GM12878 (cell line): Measurements from ENCODE around the gene TEX22. TPM values are rescaled to one million over a fixed set of nuclear protein-coding genes. Genes with fewer than 3 reads are reported as not detected.

Experiments
- ATAC-seq: fragments of 200-7000 bp; cut with Tn5 transposase; 3 replicates; pipeline ENCODE4 v1.9.1; 2020; ENCODE audit warnings: mild to moderate bottlenecking, moderate library complexity
- BruUV-seq: library from RNA; stranded (reverse); fragments of 400-500 nt; replicated peaks from 2 replicates; lab custom pipeline; 2021; lab: Mats Ljungman, UMichigan
- CTCF ChIA-PET: fragments of 300-600 bp; sonication (Branson Sonifier 250); formaldehyde crosslinking; extraction: SDS; loops from one replicate; lab custom pipeline; 2021; ENCODE audit warnings: inconsistent platforms; lab: Yijun Ruan, JAX
- POLR2A ChIA-PET: fragments of 350-600 bp; formaldehyde crosslinking; extraction: SDS; loops from one replicate; lab custom pipeline; 2021; ENCODE audit warnings: inconsistent platforms; lab: Charles Lee
- RAD21 ChIA-PET: fragments of 300-600 bp; sonication (Branson Sonifier 250); formaldehyde crosslinking; loops from one replicate; lab custom pipeline; 2023; ENCODE audit warnings: antibody characterized with exemption; ENCODE audit not compliant: unreplicated experiment; lab: Charles Lee
- SMC1A ChIA-PET: fragments of 300-600 bp; sonication (Branson Sonifier 250); formaldehyde crosslinking; loops from one replicate; lab custom pipeline; 2023; ENCODE audit not compliant: unreplicated experiment, uncharacterized antibody; lab: Charles Lee
- DNase-seq: peaks from one replicate; pipeline ENCODE4 v3.0.0-alpha.2; 2011; ENCODE audit warnings: low read depth, low spot score
- FAIRE-seq: peaks from 3 replicates; lab custom pipeline; 2011; peaks lifted over from hg19 to GRCh38; lab: Jason Lieb, UNC
- H2AFZ ChIP-seq: 2 replicates; pipeline ENCODE4 v1.6.0; 2011; ENCODE audit warnings: low read depth, low read length, control low read depth; ENCODE audit not compliant: control insufficient read depth
- H3K27ac ChIP-seq: 2 replicates; pipeline ENCODE4 v1.5.1; 2011; ENCODE audit warnings: control low read depth; ENCODE audit not compliant: control insufficient read depth, insufficient read depth
- H3K27me3 ChIP-seq, 2 experiments: replicated peaks in 1 of 2; 2 replicates each; pipeline versions ENCODE4 v1.6.0 to v1.6.1; 2011; ENCODE audit warnings: low read length in 1 of 2; ENCODE audit not compliant: control insufficient read depth in 2 of 2, insufficient read depth in 2 of 2
- H3K36me3 ChIP-seq, 2 experiments: 2 replicates each; pipeline ENCODE4 v1.5.1; 2011; ENCODE audit warnings: low read length in 1 of 2; ENCODE audit not compliant: control insufficient read depth in 2 of 2, insufficient read depth in 2 of 2
- H3K4me1 ChIP-seq: 2 replicates; pipeline ENCODE4 v1.6.1; 2011; ENCODE audit warnings: mild to moderate bottlenecking, low read length, moderate library complexity, mixed read lengths; ENCODE audit not compliant: control insufficient read depth, insufficient read depth
- H3K4me2 ChIP-seq: 2 replicates; pipeline ENCODE4 v1.6.0; 2011; ENCODE audit warnings: control low read depth; ENCODE audit not compliant: control insufficient read depth, insufficient read depth
- H3K4me3 ChIP-seq: fragments of 200-600 bp; sonication (generic); 2 replicates; pipeline ENCODE4 v1.5.1; 2016
- H3K79me2 ChIP-seq: 2 replicates; pipeline ENCODE4 v1.6.0; 2011; ENCODE audit warnings: low read length; ENCODE audit not compliant: control insufficient read depth, insufficient read depth
- H3K9ac ChIP-seq: 2 replicates; pipeline ENCODE4 v1.8.0; 2011; ENCODE audit warnings: low read length, control low read depth, mixed read lengths; ENCODE audit not compliant: control insufficient read depth, insufficient read depth
- H3K9me3 ChIP-seq: replicated peaks from 3 replicates; pipeline ENCODE4 v1.5.1; 2011; ENCODE audit warnings: mild to moderate bottlenecking, low read length; ENCODE audit not compliant: control insufficient read depth, insufficient read depth
- H4K20me1 ChIP-seq: 2 replicates; pipeline ENCODE4 v1.6.0; 2011; ENCODE audit not compliant: control insufficient read depth, insufficient read depth
- CBX3 ChIP-seq: fragments of 200-600 bp; sonication (generic); IDR thresholded peaks from 2 replicates; pipeline ENCODE4 v1.6.1; 2016; ENCODE audit warnings: low read depth, borderline replicate concordance
- CREB1 ChIP-seq: IDR thresholded peaks from 2 replicates; pipeline ENCODE4 v1.6.1; 2012; ENCODE audit warnings: low read depth, mild to moderate bottlenecking, inconsistent platforms
- CREM ChIP-seq: IDR thresholded peaks from 2 replicates; pipeline ENCODE4 v1.6.1; 2014; ENCODE audit warnings: antibody characterized with exemption, low read depth
- NFYB ChIP-seq: IDR thresholded peaks from 2 replicates; pipeline ENCODE4 v1.6.1; 2011; ENCODE audit warnings: low read depth, mild to moderate bottlenecking, low read length, improper control_type of control experiment, moderate library complexity; ENCODE audit not compliant: insufficient read depth
- PAX5 ChIP-seq: IDR thresholded peaks from 2 replicates; pipeline ENCODE4 v1.6.1; 2011; ENCODE audit warnings: low read depth, low read length, borderline replicate concordance
- RUNX3 ChIP-seq: IDR thresholded peaks from 2 replicates; pipeline ENCODE4 v1.6.1; 2012; ENCODE audit warnings: low read length, inconsistent platforms
- SREBF2 ChIP-seq: IDR thresholded peaks from 2 replicates; pipeline ENCODE4 v1.6.1; 2012; ENCODE audit warnings: mild to moderate bottlenecking, low read length
- SUZ12 ChIP-seq: fragments of 200-600 bp; sonication (generic); IDR thresholded peaks from one replicate; pipeline ENCODE4 v1.6.1; 2018; ENCODE audit warnings: antibody characterized with exemption, mild to moderate bottlenecking; ENCODE audit not compliant: unreplicated experiment
- WGBS: methylation state at CpG from one replicate; pipeline ENCODE4 v1.1.6; 2016; ENCODE audit warnings: low lambda C conversion rate; ENCODE audit not compliant: insufficient replicate concordance, insufficient coverage; ENCODE audit errors: missing lambda C conversion rate; 5-methylcytosine and 5-hydroxymethylcytosine counted together
- in situ Hi-C: fragments of 300-500 bp; cut with MboI; formaldehyde crosslinking; loops from 9 replicates; pipeline ENCODE4 v1.14.3; 2018; ENCODE audit warnings: mixed read lengths
- intact Hi-C: fragments of 100-400 bp; cut with micrococcal nuclease; formaldehyde crosslinking; loops from one replicate; pipeline ENCODE4 v1.14.2; 2022; ENCODE audit not compliant: unreplicated experiment
- polyA plus RNA-seq, 11 experiments: library from polyadenylated mRNA; depleted of rRNA in 4 of 11; unstranded in 6 of 11; stranded (reverse) in 5 of 11; fragments of >200 nt; fragmentation: Nextera tagmentation in 4 of 11; fragmentation: Illumina TruSeq in 1 of 11; extraction: Ambion mirVana in 4 of 11; extraction: Trizol in 1 of 11; gene quantifications; 1 replicate in 1 of 11; 2 replicates in 10 of 11; pipeline versions ENCODE4 v1.2.1 to v1.2.3, GENCODE V29; 2011 to 2016; ENCODE audit warnings: inconsistent platforms in 2 of 11, missing spikeins in 2 of 11, low read depth in 1 of 11
- total RNA-seq, 4 experiments: library from RNA; depleted of rRNA in 3 of 4; stranded (reverse); fragments of >200 nt in 3 of 4; fragmentation: Illumina TruSeq in 1 of 4; extraction: Trizol in 1 of 4; gene quantifications; 2 replicates each; pipeline versions ENCODE4 v1.2.1 to v1.2.3, GENCODE V29; 2013 to 2021
- TF ChIP-seq, protein P1 (sequence below): IDR thresholded peaks from 2 replicates; pipeline ENCODE4 v1.6.1; 2012; ENCODE audit warnings: mild to moderate bottlenecking, low read depth, low read length
- TF ChIP-seq, protein P2 (sequence below): fragments of 450-650 bp; IDR thresholded peaks from 2 replicates; pipeline ENCODE4 v1.6.1; 2017; ENCODE audit warnings: borderline replicate concordance

The TEX22 gene
- total and polyA plus RNA-seq, 10 of the 15 experiments (the other 5 are each of a cell fraction or from before 2014, with no cell fraction given) = 0.02 to 4.0 (median 0.63) TPM; not detected in 1

DNA sequence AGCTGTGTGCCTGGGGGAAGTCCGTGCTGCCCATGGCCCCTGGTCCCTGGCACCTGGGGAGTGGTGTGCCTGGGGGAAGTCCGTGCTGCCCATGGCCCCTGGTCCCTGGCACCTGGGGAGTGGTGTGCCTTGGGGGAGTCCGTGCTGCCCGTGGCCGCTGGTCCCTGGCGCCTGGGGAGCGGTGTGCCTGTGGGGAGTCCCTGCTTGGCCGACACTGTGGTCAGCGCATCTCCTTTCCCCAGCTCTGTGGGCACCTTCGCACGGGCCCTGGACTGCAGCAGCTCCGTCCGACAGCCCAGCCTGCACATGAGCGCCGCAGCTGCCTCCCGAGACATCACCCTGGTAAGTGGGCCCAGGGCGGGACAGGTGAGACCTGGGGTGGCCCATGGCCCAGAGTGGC, 61.8 kb downstream of the TEX22 start:
- whole genome bisulfite sequencing = 62% methylated on average over 17 of the region's 17 CpGs
- POLR2A ChIA-PET = no interaction called here

More for the DNA sequence above, 61.8 kb downstream of the TEX22 start:
- H3K36me3 ChIP-seq = peaks cover 0 to 34% of the 10 kb centered on the region in 2 experiments; a peak in 3 of 4 replicates
- H3K9ac ChIP-seq = no peak overlapping the region
- no TSS peak for BruUV-seq
- CTCF ChIA-PET = no interaction called here
- in situ Hi-C loops (no loop called here), intact Hi-C loops (no loop called here)
- H3K79me2 ChIP-seq = no peaks in the 10 kb centered on the region
- no peak for FAIRE-seq
- no peaks in the 10 kb centered on the region for H3K4me1 ChIP-seq
- H3K27me3 ChIP-seq = no peaks in the 10 kb centered on the region
- H3K4me3 ChIP-seq = no peak overlapping the region
- no peak overlapping the region for H3K27ac ChIP-seq
- no peak for DNase-seq
- H2AFZ ChIP-seq = no peak overlapping the region
- TF ChIP-seq SUZ12 = no peak
- no peak for TF ChIP-seq NFYB
- TF ChIP-seq RUNX3 = no peak
- no peak for TF ChIP-seq CREM
- TF ChIP-seq, protein P1, sequence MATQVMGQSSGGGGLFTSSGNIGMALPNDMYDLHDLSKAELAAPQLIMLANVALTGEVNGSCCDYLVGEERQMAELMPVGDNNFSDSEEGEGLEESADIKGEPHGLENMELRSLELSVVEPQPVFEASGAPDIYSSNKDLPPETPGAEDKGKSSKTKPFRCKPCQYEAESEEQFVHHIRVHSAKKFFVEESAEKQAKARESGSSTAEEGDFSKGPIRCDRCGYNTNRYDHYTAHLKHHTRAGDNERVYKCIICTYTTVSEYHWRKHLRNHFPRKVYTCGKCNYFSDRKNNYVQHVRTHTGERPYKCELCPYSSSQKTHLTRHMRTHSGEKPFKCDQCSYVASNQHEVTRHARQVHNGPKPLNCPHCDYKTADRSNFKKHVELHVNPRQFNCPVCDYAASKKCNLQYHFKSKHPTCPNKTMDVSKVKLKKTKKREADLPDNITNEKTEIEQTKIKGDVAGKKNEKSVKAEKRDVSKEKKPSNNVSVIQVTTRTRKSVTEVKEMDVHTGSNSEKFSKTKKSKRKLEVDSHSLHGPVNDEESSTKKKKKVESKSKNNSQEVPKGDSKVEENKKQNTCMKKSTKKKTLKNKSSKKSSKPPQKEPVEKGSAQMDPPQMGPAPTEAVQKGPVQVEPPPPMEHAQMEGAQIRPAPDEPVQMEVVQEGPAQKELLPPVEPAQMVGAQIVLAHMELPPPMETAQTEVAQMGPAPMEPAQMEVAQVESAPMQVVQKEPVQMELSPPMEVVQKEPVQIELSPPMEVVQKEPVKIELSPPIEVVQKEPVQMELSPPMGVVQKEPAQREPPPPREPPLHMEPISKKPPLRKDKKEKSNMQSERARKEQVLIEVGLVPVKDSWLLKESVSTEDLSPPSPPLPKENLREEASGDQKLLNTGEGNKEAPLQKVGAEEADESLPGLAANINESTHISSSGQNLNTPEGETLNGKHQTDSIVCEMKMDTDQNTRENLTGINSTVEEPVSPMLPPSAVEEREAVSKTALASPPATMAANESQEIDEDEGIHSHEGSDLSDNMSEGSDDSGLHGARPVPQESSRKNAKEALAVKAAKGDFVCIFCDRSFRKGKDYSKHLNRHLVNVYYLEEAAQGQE = no peak
- TF ChIP-seq CREB1 = no peak
- no peak for TF ChIP-seq PAX5
- TF ChIP-seq CBX3 = no peak
- TF ChIP-seq, protein P2, sequence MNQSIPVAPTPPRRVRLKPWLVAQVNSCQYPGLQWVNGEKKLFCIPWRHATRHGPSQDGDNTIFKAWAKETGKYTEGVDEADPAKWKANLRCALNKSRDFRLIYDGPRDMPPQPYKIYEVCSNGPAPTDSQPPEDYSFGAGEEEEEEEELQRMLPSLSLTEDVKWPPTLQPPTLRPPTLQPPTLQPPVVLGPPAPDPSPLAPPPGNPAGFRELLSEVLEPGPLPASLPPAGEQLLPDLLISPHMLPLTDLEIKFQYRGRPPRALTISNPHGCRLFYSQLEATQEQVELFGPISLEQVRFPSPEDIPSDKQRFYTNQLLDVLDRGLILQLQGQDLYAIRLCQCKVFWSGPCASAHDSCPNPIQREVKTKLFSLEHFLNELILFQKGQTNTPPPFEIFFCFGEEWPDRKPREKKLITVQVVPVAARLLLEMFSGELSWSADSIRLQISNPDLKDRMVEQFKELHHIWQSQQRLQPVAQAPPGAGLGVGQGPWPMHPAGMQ = no peak
- no peak for TF ChIP-seq SREBF2
- no peak for ATAC-seq
- H3K4me2 ChIP-seq = no peak overlapping the region
- H4K20me1 ChIP-seq = no peaks in the 10 kb centered on the region; the same call in 1 of the 2 replicates
- no peaks in the 10 kb centered on the region for H3K9me3 ChIP-seq
- RAD21 ChIA-PET = no interaction called here
- SMC1A ChIA-PET = no interaction called here
